Activated naive CD4-positive, alpha-beta T cell treated with anti-CD3 and anti-CD28 coated beads, Interleukin-2, amount 10 ng/mL, durations not matched to agents 7 days and 5 days (primary cell): ENCODE data around the gene FMN1.

Experiments used
- CTCF ChIA-PET: fragments of 350-600 bp; sonication (Branson Sonifier 250); formaldehyde crosslinking; loops from one replicate; lab custom pipeline; 2021; ENCODE audit warnings: antibody characterized with exemption; lab: Charles Lee
- DNase-seq: peaks from one replicate; pipeline ENCODE4 v3.0.0-alpha.2; 2020
- H3K27ac Mint-ChIP-seq: one replicate; pipeline ENCODE4 v1.8.0; 2021; ENCODE audit warnings: mild to moderate bottlenecking, moderate library complexity, mixed read lengths
- H3K27me3 Mint-ChIP-seq: one replicate; pipeline ENCODE4 v1.8.0; 2021; ENCODE audit warnings: mild to moderate bottlenecking, mixed read lengths
- H3K36me3 Mint-ChIP-seq: one replicate; pipeline ENCODE4 v1.8.0; 2021; ENCODE audit warnings: mixed read lengths
- H3K4me1 Mint-ChIP-seq: one replicate; pipeline ENCODE4 v1.8.0; 2021; ENCODE audit warnings: mixed read lengths
- H3K4me3 Mint-ChIP-seq: one replicate; pipeline ENCODE4 v1.8.0; 2021; ENCODE audit warnings: mild to moderate bottlenecking, moderate library complexity, mixed read lengths
- H3K9me3 Mint-ChIP-seq: one replicate; pipeline ENCODE4 v1.8.0; 2021; ENCODE audit warnings: mixed read lengths

The FMN1 gene

DNA sequence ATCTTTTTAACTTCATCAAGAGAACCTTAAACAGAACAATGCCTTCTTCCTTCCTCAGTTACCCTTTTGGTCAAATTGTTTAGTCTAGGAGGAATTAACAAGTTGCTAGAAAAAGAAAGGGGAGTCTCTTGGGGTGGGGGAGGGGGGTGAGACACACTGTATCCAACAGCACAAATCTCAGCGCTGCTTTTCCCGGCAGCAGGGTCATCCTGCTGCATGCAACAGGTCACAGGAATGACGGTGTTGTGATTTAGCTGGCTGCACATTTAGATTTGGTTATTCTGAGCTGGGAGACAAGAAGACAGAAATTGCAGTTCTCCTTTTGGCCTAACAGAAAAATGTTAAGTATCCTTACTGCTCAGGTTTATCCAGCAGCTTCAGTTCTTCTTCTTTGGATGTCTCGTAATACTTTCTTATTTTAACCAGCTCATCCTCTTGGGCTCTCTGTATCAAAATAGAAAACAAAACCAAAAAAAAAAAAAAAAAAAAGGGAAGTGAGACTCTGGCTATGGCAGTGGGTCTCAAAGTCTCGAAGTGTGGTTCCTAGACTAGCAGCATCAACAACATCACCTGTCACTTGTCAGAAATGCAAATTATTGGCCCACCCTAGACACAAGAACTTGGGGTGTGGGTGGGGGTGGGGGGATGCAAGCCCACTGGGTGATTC, 286.2 kb downstream of the FMN1 start:
- DNase-seq, result no peak
- no peaks in the 10 kb centered on the region for H3K36me3 Mint-ChIP-seq
- CTCF ChIA-PET, result no interaction called here
- no peak overlapping the region for H3K4me3 Mint-ChIP-seq
- no peaks in the 10 kb centered on the region for H3K9me3 Mint-ChIP-seq
- H3K4me1 Mint-ChIP-seq, result no peaks in the 10 kb centered on the region
- H3K27me3 Mint-ChIP-seq, result no peaks in the 10 kb centered on the region
- no peak overlapping the region for H3K27ac Mint-ChIP-seq

DNA sequence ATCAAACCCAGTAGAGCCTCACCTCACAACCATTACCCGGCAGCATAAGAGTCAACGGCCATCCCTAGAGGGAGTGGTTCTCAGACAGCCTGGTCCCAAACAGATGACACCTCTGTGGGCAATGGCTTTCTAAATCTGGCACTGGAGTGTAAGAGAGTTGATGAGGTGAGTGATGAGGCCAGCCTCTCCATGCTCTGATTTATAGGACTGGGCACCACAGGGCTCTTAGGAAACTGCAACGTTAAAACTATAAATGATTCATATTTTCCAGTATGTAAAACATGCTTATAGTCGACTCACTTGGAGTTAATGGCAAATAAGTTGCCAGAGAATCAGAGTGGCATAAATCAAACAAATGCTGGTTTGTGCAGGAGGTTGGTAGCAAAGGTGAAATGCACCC, 289.0 kb downstream of the FMN1 start:
- no peak for DNase-seq
- CTCF ChIA-PET, result no interaction called here
- Mint-ChIP-seq H3K36me3 (no peaks in the 10 kb centered on the region), H3K9me3 (no peaks in the 10 kb centered on the region), H3K4me3 (no peak overlapping the region), H3K27me3 (no peaks in the 10 kb centered on the region), H3K27ac (no peak overlapping the region), H3K4me1 (no peaks in the 10 kb centered on the region)

DNA sequence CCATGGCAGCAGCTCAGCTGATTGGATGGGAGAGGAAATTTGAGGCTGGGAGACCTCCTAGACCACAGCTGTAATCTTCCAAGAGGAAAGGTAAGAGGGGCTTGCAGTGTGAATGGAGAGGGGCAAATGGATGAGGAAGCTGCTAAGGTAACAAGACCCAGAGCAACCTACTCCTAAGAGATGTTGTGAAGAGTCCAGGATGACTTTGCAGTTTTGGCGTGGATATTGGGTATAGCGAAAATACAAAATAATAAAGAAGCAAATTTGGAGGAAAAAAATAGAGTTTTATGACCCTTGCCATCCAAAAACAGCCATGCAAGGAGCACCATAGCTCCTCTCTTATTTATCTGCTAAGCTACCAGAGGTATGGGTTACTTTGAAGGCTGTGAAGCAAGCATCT, 290.1 kb downstream of the FMN1 start:
- Mint-ChIP-seq H3K27ac (no peak overlapping the region), H3K27me3 (no peaks in the 10 kb centered on the region), H3K4me1 (no peaks in the 10 kb centered on the region), H3K9me3 (no peaks in the 10 kb centered on the region), H3K36me3 (no peaks in the 10 kb centered on the region), H3K4me3 (no peak overlapping the region)
- CTCF ChIA-PET, result no interaction called here
- no peak for DNase-seq

DNA sequence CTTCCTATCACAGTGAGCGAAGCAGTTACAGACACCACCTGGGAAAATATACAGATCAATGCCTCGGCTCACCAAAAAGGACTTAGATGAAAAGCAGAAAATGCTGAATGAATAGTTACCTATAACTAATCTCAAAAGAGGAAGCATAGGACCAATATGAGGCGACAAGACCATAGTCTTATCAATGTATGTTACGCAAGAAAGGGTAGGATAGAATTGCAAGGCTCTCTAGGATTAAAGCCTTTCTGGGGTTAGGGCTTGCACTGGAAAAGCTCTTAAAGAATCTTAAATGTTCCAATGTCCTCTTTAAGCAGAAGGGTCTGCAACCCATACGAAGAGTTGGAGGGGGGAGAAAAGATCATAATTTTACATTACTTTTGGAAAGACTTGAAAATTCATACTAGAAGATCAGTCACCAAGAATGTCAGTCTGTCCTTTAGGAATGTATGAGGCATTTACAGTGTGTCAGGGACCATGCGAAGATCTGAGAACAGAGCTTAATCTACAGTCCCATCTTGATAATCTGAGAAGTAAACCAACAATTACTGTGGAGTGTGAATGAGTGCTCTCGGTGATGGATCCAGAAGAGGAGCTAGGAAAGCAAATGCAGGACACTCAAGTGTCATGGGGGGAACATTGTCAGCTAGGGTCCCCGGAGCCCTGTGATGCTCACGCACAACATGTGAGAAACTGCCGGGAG, 290.8 kb downstream of the FMN1 start:
- no peak overlapping the region for H3K4me3 Mint-ChIP-seq

DNA sequence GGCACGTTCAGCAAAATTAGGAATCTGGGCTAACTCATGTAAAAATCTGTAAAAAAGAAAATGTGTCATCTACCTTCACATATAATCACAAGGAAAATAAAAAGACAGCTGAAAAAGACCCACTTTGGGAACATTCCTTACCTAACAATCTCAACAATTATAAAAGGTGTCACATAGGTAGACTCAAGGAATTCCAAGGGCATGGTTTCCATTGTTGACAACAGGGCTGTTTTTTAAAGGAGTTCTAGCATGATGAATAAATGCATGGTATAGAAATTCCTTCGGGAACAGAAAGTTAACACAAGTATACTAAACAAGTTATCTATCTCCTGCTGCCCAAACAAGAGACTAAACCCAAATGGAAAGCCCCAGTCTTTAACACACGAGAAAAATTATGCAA, 292.5 kb downstream of the FMN1 start:
- no peaks in the 10 kb centered on the region for H3K9me3 Mint-ChIP-seq
- H3K27me3 Mint-ChIP-seq, result no peaks in the 10 kb centered on the region
- H3K36me3 Mint-ChIP-seq, result no peaks in the 10 kb centered on the region

More for the DNA sequence above, 290.8 kb downstream of the FMN1 start:
- Mint-ChIP-seq H3K4me1 (no peaks in the 10 kb centered on the region), H3K36me3 (no peaks in the 10 kb centered on the region), H3K27ac (no peak overlapping the region), H3K9me3 (no peaks in the 10 kb centered on the region), H3K27me3 (no peaks in the 10 kb centered on the region)
- CTCF ChIA-PET, result no interaction called here
- no peak for DNase-seq

DNA sequence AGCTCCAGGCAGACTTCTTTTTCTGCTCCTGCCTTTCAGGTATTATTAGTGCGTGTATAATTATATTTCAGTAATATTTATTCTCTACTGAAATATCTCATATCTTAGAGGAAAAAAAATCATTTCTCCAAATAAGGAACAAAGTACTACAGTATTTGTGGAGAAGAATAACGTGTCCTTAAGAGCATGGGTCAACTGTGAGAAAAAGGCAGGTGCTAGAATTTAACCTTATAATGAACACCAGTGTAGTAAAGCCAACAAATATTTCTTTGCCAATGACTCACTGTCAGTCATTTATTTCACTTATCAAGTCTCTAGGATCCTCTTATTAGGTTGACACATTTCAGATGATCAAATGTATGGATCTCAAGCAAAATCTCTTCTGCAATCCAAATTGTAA, 293.3 kb downstream of the FMN1 start:
- Mint-ChIP-seq H3K9me3 (no peaks in the 10 kb centered on the region), H3K27me3 (no peaks in the 10 kb centered on the region), H3K4me3 (no peak overlapping the region), H3K27ac (no peak overlapping the region), H3K4me1 (no peaks in the 10 kb centered on the region), H3K36me3 (no peaks in the 10 kb centered on the region)
- no peak for DNase-seq
- CTCF ChIA-PET, result no interaction called here

More for the DNA sequence above, 292.5 kb downstream of the FMN1 start:
- no peak for DNase-seq
- H3K4me3 Mint-ChIP-seq, result no peak overlapping the region
- H3K27ac Mint-ChIP-seq, result no peak overlapping the region
- H3K4me1 Mint-ChIP-seq, result no peaks in the 10 kb centered on the region
- CTCF ChIA-PET, result no interaction called here

DNA sequence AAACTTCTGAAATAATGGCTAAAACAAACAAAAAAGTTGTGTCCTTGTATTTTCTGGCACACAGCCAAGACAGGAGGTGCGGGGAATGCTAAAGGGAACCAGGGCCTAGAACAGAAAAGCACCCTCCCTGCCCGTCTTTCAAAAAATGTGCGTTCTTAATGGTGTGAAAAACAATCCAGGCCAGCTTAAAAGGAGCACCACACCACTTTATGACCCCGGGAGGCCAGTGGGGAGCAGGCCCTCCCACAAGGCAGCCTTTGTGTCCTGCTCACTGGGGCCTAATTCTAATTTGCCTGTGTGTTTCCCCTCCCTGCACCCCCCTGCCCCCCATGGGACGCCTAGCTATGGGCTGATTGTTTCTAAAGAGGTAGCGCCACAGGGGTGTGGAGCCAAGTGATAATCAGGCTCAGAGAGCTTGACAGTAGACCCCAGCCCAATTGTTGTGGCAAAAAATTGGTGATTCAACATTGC, 295.4 kb downstream of the FMN1 start:
- CTCF ChIA-PET, result no interaction called here
- no peak for DNase-seq
- no peak overlapping the region for H3K4me3 Mint-ChIP-seq
- H3K4me1 Mint-ChIP-seq, result no peaks in the 10 kb centered on the region
- no peak overlapping the region for H3K27ac Mint-ChIP-seq
- no peaks in the 10 kb centered on the region for H3K9me3 Mint-ChIP-seq
- peaks cover 4% of the 10 kb centered on the region for H3K27me3 Mint-ChIP-seq
- no peaks in the 10 kb centered on the region for H3K36me3 Mint-ChIP-seq

DNA sequence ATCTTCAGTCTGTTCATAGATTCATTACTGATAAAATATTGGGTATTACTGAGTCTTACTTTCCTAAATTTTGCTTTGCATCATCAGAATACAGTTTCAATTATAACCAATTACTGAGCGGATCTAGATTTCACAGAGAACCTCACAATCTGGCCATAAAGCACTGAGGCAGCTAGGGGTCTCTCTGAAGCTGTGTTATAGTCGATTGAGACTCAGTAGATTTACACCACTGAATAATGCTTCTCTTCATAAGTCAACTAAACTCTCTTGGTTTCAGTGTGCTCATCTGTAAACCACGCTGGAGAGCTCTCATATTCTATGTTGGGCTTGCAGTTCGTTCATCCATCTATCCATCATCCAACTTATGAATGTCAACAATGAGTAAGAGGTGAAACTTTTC, 296.1 kb downstream of the FMN1 start:
- DNase-seq, result no peak
- Mint-ChIP-seq H3K9me3 (no peaks in the 10 kb centered on the region), H3K27ac (no peak overlapping the region), H3K36me3 (no peaks in the 10 kb centered on the region), H3K4me3 (no peak overlapping the region), H3K27me3 (peaks cover 4% of the 10 kb centered on the region), H3K4me1 (no peaks in the 10 kb centered on the region)
- CTCF ChIA-PET, result no interaction called here

DNA sequence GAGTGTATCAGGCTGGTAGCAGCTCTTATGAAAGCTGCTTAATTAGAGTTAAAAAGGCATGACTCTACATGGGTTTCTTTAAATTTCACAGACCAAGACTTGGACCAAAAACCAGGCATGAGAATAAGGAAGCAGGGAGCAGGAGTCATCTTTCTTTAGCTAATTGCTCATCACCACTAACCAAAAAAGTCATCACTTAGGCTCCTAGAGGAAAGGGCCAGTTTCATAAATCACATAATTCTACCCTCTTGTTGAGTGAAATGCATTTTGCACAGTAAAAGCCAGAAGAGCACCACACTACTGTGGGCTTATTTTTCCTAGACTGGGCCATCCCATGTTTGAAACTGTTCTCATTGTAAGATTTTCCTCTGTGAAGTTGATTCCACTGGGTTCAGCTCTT, 301.1 kb downstream of the FMN1 start:
- Mint-ChIP-seq H3K4me1 (no peaks in the 10 kb centered on the region), H3K4me3 (no peak overlapping the region), H3K27ac (no peak overlapping the region), H3K36me3 (no peaks in the 10 kb centered on the region), H3K9me3 (no peaks in the 10 kb centered on the region), H3K27me3 (peaks cover 4% of the 10 kb centered on the region)
- CTCF ChIA-PET, result no interaction called here
- DNase-seq, result no peak

DNA sequence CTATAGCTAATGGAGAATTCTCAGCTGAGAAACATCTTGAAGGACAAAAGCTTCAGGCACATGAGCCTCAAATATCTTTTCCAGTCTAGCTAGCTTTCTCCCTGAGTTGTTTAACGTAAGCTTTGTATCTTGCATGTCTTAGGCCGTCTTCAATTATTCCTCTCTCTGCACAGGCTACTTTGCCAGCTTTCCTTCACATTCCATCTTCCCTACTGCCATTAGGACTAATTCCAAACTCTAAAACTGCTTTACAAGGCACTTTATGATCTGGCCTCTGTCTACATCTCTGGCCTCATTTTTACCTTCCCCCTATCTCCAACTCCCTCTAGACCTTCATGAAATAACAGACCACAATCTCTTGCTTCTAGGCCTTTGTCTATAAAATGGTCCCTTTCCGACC, 305.3 kb downstream of the FMN1 start:
- H3K9me3 Mint-ChIP-seq, result no peaks in the 10 kb centered on the region
- H3K4me3 Mint-ChIP-seq, result no peak overlapping the region
- no peaks in the 10 kb centered on the region for H3K4me1 Mint-ChIP-seq
- no peaks in the 10 kb centered on the region for H3K27me3 Mint-ChIP-seq
- no peaks in the 10 kb centered on the region for H3K36me3 Mint-ChIP-seq
- CTCF ChIA-PET, result interaction anchor here (0.7 kb wide), 1 partner anchor 404 kb away, joined by 4 read pairs; no protein-coding TSS in a partner anchor
- no peak overlapping the region for H3K27ac Mint-ChIP-seq
- no peak for DNase-seq

DNA sequence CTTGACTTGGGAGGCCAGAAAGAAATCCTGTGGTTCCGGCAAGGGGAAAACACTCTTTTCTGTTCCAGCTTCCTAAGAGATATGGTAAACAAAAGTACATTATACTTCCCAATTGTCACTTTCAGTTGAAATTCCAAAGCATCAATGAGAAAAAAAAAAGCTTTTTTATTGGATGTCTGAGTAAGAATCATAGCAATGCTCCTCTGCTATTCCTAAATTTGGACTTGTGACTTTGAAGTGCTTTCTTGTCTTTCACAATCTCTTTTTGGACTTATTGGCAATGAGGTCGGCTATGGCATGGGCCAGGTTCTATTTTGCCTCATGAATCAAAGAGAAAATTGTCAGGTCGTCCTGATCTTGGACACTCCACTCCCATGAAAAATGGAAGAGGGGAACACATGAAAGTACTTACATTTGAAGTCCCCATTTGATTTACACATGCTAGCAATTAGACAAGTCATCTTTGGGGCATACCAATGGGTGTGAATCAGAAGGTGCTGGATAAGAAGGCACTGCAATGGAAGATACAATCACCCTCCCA, 306.2 kb downstream of the FMN1 start:
- Mint-ChIP-seq H3K27me3 (no peaks in the 10 kb centered on the region), H3K27ac (no peak overlapping the region)
- CTCF ChIA-PET, result interaction anchor here (0.7 kb wide), 1 partner anchor 405 kb away, joined by 4 read pairs; no protein-coding TSS in a partner anchor

DNA sequence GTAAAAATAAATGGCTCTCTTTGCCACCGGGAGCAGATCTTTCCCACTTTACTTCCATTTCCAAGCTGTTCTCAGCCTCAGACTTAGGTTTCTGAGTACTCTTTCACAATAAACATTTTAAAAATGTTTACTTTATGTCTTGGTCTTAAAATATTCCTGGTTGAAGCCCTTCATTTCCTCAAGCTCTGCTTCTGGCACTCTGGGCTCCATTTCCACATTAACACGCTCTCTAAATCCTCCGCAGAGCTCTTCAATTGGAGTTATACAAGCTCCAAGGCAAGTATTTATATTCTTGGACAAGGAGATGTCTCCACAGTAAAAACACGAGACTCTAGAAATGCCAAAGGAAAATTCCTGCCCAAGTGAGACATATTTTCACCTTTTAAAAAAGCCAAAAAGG, 307.4 kb downstream of the FMN1 start:
- no peaks in the 10 kb centered on the region for H3K9me3 Mint-ChIP-seq
- H3K27me3 Mint-ChIP-seq, result no peaks in the 10 kb centered on the region
- H3K27ac Mint-ChIP-seq, result no peak overlapping the region
- no peaks in the 10 kb centered on the region for H3K36me3 Mint-ChIP-seq
- CTCF ChIA-PET, result no interaction called here
- no peak overlapping the region for H3K4me3 Mint-ChIP-seq
- H3K4me1 Mint-ChIP-seq, result no peaks in the 10 kb centered on the region
- no peak for DNase-seq

More for the DNA sequence above, 306.2 kb downstream of the FMN1 start:
- no peak overlapping the region for H3K4me3 Mint-ChIP-seq
- H3K36me3 Mint-ChIP-seq, result no peaks in the 10 kb centered on the region
- H3K9me3 Mint-ChIP-seq, result no peaks in the 10 kb centered on the region
- no peaks in the 10 kb centered on the region for H3K4me1 Mint-ChIP-seq
- DNase-seq, result no peak

DNA sequence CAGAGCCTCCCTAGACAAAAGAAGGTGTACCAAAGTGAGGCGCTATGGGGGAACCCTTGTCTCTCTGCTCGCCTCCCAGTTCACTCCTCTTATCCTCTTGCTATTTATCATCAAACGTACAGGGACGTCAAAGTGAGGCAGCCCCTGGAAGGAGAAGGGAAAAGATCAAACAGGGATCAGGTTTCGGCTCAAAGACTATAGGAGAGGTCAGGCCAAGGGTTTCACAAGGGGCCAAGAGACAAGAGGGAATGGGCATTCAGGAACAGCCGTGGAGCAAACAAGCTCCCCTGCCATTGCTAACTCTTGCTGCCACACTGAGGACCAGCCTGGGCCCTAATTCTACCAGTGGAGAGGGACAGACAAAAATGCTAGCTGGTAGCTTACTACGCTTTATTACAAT, 308.1 kb downstream of the FMN1 start:
- no peak for DNase-seq
- Mint-ChIP-seq H3K27me3 (no peaks in the 10 kb centered on the region), H3K4me3 (no peak overlapping the region), H3K4me1 (no peaks in the 10 kb centered on the region), H3K27ac (no peak overlapping the region), H3K9me3 (no peaks in the 10 kb centered on the region), H3K36me3 (no peaks in the 10 kb centered on the region)
- CTCF ChIA-PET, result no interaction called here

DNA sequence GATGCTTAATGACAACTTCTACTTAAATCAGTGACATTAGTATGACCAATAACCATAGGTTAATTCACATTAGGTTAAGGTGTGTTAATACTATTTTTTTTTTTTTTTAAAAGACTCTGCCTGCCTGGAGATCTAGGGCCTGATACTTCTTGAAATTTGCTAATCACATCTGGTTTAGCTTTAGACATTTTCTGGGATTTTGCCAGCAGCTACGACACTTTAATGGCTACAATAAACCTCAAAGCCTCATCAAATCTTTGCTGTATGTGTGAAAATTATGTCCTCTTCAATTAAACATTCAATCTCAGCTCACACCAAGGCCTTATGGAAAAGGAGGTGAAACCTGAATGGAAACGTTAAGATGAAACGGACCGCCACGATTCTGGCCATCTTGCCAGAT, 308.8 kb downstream of the FMN1 start:
- H3K9me3 Mint-ChIP-seq, result no peaks in the 10 kb centered on the region
- H3K27ac Mint-ChIP-seq, result no peak overlapping the region
- H3K4me3 Mint-ChIP-seq, result no peak overlapping the region
- H3K36me3 Mint-ChIP-seq, result no peaks in the 10 kb centered on the region
- no peaks in the 10 kb centered on the region for H3K4me1 Mint-ChIP-seq
- DNase-seq, result no peak
- no peaks in the 10 kb centered on the region for H3K27me3 Mint-ChIP-seq
- CTCF ChIA-PET, result no interaction called here

DNA sequence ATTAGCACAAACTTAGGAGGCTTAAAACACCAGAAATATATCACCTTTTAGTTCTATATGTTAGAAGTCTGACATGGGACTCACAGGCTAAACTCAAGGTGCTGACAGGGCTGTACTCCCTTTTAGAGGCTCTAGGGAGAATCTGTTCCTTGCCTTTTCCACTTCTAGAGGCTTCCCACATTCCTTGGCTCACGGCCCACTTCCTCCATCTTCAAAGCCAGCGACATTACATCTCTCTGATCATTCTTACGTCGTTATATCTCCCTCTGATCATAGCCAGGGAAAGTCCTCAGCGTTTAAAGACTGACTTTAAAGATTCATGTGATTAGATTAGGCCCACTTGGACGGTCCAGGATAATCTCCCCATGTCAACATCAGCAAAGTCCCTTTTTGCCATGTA, 310.4 kb downstream of the FMN1 start:
- H3K9me3 Mint-ChIP-seq, result no peaks in the 10 kb centered on the region
- no peaks in the 10 kb centered on the region for H3K4me1 Mint-ChIP-seq
- H3K36me3 Mint-ChIP-seq, result no peaks in the 10 kb centered on the region
- no peak overlapping the region for H3K27ac Mint-ChIP-seq
- CTCF ChIA-PET, result no interaction called here
- DNase-seq, result no peak
- H3K4me3 Mint-ChIP-seq, result no peak overlapping the region
- H3K27me3 Mint-ChIP-seq, result no peaks in the 10 kb centered on the region
